GM12878 (cell line): ENCODE measurements around the gene HIVEP3. TPM values are rescaled to one million over a fixed set of nuclear protein-coding genes. Genes with fewer than 3 reads are reported as not detected.

Experiments
- CBX5 ChIP-seq: sonication (generic); IDR thresholded peaks from 2 replicates; pipeline ENCODE4 v1.6.1; 2016; ENCODE audit warnings: low read depth, moderate library complexity, mild to moderate bottlenecking, inconsistent platforms
- NR2F1 ChIP-seq: fragments of 450-650 bp; conservative IDR thresholded peaks from 2 replicates; pipeline ENCODE4 v1.6.1; 2017; ENCODE audit warnings: mild to moderate bottlenecking
- RAD21 ChIP-seq: IDR thresholded peaks from 2 replicates; pipeline ENCODE4 v1.6.1; 2011; ENCODE audit warnings: mild to moderate bottlenecking, low read depth, low read length, moderate library complexity; ENCODE audit not compliant: insufficient read depth
- SP1 ChIP-seq: IDR thresholded peaks from one replicate; pipeline ENCODE4 v1.6.1; 2011; ENCODE audit warnings: low read depth, low read length
- polyA plus RNA-seq, 11 experiments: library from polyadenylated mRNA; depleted of rRNA in 4 of 11; unstranded in 6 of 11; stranded (reverse) in 5 of 11; fragments of >200 nt; fragmentation: Nextera tagmentation in 4 of 11; fragmentation: Illumina TruSeq in 1 of 11; extraction: Ambion mirVana in 4 of 11; extraction: Trizol in 1 of 11; gene quantifications; 1 replicate in 1 of 11; 2 replicates in 10 of 11; pipeline versions ENCODE4 v1.2.1 to v1.2.3, GENCODE V29; 2011 to 2016; ENCODE audit warnings: inconsistent platforms in 2 of 11, missing spikeins in 2 of 11, low read depth in 1 of 11
- total RNA-seq, 4 experiments: library from RNA; depleted of rRNA in 3 of 4; stranded (reverse); fragments of >200 nt in 3 of 4; fragmentation: Illumina TruSeq in 1 of 4; extraction: Trizol in 1 of 4; gene quantifications; 2 replicates each; pipeline versions ENCODE4 v1.2.1 to v1.2.3, GENCODE V29; 2013 to 2021
- TF ChIP-seq, protein P1 (sequence below): fragments of 450-650 bp; IDR thresholded peaks from 2 replicates; pipeline ENCODE4 v1.6.1; 2017; ENCODE audit warnings: mild to moderate bottlenecking, moderate library complexity
- TF ChIP-seq, protein P2 (sequence below): fragments of 450-650 bp; IDR thresholded peaks from 2 replicates; pipeline ENCODE4 v1.6.1; 2017; ENCODE audit warnings: mild to moderate bottlenecking, moderate library complexity

The HIVEP3 gene
- total and polyA plus RNA-seq, 10 of the 15 experiments (the other 5 are each of a cell fraction or from before 2014, with no cell fraction given): 1.8 to 13.6 (median 3.8) TPM

DNA sequence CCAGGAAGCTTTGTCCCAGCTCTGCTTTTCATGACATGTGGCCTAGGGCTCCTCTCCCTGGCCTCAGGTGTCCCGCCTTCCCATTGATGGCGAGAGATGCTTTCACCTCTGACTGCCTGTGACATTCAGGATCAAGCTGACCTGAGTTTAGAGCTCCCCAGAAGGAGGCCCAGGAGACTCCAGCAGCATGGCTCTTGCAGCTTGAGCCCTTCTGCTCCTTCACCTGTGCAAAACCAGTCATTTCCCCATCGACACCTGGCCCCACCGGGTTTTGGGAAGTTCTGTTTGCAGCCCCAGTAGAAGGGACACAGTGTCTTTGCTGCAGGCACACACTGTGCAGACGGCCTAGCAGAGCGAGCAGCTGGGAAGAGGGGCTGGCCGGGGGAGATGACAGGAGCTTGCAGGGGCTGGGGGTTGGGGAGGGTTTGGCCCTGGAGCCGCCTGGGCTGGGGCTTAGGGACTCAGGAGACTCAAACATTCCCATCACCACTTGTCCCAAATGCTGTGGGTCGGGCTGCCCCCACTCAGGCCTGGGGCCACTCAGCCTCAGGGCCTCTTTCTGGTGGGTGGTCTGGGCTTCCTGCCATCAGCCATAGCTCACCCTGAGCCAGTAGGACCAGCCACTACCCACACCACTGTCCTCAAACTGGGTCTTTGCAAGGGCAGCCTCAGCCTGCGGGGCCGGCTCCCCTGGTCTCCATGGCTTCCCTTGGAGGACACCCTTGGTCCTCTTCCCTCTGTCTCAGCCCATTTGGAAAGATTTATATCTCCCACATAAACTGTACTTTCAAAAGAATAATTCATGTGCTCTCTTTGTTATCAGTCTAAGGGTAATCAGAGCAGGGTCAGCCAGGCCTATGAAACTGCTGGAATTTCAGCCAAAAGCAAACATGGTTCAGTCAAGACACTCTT, 430.4 kb downstream of the HIVEP3 start (continued):
- TF ChIP-seq, protein P1, sequence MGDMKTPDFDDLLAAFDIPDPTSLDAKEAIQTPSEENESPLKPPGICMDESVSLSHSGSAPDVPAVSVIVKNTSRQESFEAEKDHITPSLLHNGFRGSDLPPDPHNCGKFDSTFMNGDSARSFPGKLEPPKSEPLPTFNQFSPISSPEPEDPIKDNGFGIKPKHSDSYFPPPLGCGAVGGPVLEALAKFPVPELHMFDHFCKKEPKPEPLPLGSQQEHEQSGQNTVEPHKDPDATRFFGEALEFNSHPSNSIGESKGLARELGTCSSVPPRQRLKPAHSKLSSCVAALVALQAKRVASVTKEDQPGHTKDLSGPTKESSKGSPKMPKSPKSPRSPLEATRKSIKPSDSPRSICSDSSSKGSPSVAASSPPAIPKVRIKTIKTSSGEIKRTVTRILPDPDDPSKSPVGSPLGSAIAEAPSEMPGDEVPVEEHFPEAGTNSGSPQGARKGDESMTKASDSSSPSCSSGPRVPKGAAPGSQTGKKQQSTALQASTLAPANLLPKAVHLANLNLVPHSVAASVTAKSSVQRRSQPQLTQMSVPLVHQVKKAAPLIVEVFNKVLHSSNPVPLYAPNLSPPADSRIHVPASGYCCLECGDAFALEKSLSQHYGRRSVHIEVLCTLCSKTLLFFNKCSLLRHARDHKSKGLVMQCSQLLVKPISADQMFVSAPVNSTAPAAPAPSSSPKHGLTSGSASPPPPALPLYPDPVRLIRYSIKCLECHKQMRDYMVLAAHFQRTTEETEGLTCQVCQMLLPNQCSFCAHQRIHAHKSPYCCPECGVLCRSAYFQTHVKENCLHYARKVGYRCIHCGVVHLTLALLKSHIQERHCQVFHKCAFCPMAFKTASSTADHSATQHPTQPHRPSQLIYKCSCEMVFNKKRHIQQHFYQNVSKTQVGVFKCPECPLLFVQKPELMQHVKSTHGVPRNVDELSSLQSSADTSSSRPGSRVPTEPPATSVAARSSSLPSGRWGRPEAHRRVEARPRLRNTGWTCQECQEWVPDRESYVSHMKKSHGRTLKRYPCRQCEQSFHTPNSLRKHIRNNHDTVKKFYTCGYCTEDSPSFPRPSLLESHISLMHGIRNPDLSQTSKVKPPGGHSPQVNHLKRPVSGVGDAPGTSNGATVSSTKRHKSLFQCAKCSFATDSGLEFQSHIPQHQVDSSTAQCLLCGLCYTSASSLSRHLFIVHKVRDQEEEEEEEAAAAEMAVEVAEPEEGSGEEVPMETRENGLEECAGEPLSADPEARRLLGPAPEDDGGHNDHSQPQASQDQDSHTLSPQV: no peak
- TF ChIP-seq RAD21 (no peak), SP1 (no peak), NR2F1 (no peak), CBX5 (no peak)
- TF ChIP-seq, protein P2, sequence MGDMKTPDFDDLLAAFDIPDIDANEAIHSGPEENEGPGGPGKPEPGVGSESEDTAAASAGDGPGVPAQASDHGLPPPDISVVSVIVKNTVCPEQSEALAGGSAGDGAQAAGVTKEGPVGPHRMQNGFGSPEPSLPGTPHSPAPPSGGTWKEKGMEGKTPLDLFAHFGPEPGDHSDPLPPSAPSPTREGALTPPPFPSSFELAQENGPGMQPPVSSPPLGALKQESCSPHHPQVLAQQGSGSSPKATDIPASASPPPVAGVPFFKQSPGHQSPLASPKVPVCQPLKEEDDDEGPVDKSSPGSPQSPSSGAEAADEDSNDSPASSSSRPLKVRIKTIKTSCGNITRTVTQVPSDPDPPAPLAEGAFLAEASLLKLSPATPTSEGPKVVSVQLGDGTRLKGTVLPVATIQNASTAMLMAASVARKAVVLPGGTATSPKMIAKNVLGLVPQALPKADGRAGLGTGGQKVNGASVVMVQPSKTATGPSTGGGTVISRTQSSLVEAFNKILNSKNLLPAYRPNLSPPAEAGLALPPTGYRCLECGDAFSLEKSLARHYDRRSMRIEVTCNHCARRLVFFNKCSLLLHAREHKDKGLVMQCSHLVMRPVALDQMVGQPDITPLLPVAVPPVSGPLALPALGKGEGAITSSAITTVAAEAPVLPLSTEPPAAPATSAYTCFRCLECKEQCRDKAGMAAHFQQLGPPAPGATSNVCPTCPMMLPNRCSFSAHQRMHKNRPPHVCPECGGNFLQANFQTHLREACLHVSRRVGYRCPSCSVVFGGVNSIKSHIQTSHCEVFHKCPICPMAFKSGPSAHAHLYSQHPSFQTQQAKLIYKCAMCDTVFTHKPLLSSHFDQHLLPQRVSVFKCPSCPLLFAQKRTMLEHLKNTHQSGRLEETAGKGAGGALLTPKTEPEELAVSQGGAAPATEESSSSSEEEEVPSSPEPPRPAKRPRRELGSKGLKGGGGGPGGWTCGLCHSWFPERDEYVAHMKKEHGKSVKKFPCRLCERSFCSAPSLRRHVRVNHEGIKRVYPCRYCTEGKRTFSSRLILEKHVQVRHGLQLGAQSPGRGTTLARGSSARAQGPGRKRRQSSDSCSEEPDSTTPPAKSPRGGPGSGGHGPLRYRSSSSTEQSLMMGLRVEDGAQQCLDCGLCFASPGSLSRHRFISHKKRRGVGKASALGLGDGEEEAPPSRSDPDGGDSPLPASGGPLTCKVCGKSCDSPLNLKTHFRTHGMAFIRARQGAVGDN: no peak
